ENCODE results near the gene PPP1R12A. TPM values are rescaled to one million over a fixed set of nuclear protein-coding genes. Genes with fewer than 3 reads are reported as not detected.

PPP1R12A gene
- total and polyA plus RNA-seq, 9 of the 15 experiments (the other 6 are each of a cell fraction or from before 2014, with no cell fraction given) = 26.4 to 119 (median 53.3) TPM

- TF ChIP-seq, protein P1, sequence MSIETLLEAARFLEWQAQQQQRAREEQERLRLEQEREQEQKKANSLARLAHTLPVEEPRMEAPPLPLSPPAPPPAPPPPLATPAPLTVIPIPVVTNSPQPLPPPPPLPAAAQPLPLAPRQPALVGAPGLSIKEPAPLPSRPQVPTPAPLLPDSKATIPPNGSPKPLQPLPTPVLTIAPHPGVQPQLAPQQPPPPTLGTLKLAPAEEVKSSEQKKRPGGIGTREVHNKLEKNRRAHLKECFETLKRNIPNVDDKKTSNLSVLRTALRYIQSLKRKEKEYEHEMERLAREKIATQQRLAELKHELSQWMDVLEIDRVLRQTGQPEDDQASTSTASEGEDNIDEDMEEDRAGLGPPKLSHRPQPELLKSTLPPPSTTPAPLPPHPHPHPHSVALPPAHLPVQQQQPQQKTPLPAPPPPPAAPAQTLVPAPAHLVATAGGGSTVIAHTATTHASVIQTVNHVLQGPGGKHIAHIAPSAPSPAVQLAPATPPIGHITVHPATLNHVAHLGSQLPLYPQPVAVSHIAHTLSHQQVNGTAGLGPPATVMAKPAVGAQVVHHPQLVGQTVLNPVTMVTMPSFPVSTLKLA (conservative IDR thresholded peaks at IDR 0.05) = 0 out of 4 replicates have a peak, but pooled peaks of 1 of the 2 experiments have one; percentile 16
- TF ChIP-seq KDM2B (CRISPR knock-in tag; IDR thresholded peaks at IDR 0.05) (no peak), CXXC5 (CRISPR knock-in tag; IDR thresholded peaks at IDR 0.05) (0 out of 2 replicates have a peak, but pooled peaks have one; percentile 14), HNRNPK (IDR thresholded peaks at IDR 0.05; ENCODE audit: low read depth, low read length, poor library complexity, severe bottlenecking) (no peak), KLF16 (IDR thresholded peaks at IDR 0.05) (peak; percentile 45), HMBOX1 (IDR thresholded peaks at IDR 0.05) (no peak), ADNP (tag; IDR thresholded peaks at IDR 0.05) (no peak; the same call in 1 of the 2 replicates), HDGF (IDR thresholded peaks at IDR 0.05) (no peak), EP300 (IDR thresholded peaks at IDR 0.05; ENCODE audit: low read length) (peak; percentile 90), MEF2D (tag; conservative IDR thresholded peaks at IDR 0.05; ENCODE audit: low read depth) (peak; percentile 94), CCAR2 (IDR thresholded peaks at IDR 0.05; ENCODE audit: low read depth, low read length) (no peak), HLTF (IDR thresholded peaks at IDR 0.05) (no peak), GABPB2 (CRISPR knock-in tag; conservative IDR thresholded peaks at IDR 0.05) (no peak), ZNF668 (CRISPR knock-in tag; IDR thresholded peaks at IDR 0.05) (no peak), CCNT2 (IDR thresholded peaks at IDR 0.05; ENCODE audit: borderline replicate concordance, extremely low read depth, insufficient read length, low read depth, low read length) (peak; percentile 68), ZNF408 (CRISPR knock-in tag; IDR thresholded peaks at IDR 0.05; ENCODE audit: low read depth) (no peak), ZNF77 (CRISPR knock-in tag; IDR thresholded peaks at IDR 0.05) (no peak), MYNN (IDR thresholded peaks at IDR 0.05) (no peak), MYNN (CRISPR knock-in tag; IDR thresholded peaks at IDR 0.05) (no peak), HMGN3 (IDR thresholded peaks at IDR 0.05; ENCODE audit: borderline replicate concordance, extremely low read depth, insufficient read length, low read depth, low read length) (peak; percentile 63), ZNF124 (CRISPR knock-in tag; IDR thresholded peaks at IDR 0.05) (no peak), HES1 (IDR thresholded peaks at IDR 0.05; ENCODE audit: low read depth) (no peak), MIER1 (IDR thresholded peaks at IDR 0.05; ENCODE audit: low read depth) (no peak), CREM (IDR thresholded peaks at IDR 0.05; ENCODE audit: low read depth) (peak; percentile 64), DPF2 (IDR thresholded peaks at IDR 0.05) (peak; percentile 87)
- TF ChIP-seq, protein P2, sequence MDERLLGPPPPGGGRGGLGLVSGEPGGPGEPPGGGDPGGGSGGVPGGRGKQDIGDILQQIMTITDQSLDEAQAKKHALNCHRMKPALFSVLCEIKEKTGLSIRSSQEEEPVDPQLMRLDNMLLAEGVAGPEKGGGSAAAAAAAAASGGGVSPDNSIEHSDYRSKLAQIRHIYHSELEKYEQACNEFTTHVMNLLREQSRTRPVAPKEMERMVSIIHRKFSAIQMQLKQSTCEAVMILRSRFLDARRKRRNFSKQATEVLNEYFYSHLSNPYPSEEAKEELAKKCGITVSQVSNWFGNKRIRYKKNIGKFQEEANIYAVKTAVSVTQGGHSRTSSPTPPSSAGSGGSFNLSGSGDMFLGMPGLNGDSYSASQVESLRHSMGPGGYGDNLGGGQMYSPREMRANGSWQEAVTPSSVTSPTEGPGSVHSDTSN (CRISPR knock-in tag; IDR thresholded peaks at IDR 0.05; ENCODE audit: low read depth) = no peak
- TF ChIP-seq, protein P2 (tag; conservative IDR thresholded peaks at IDR 0.05; ENCODE audit: low read depth) = 0 out of 2 replicates have a peak, but pooled peaks have one; percentile 9
These were observed 2.5 kb downstream of the PPP1R12A start (continued) for GRCh38 chr12:79932357-79932756.

Data from K562 (cell line).